Cardiac muscle cell (in vitro differentiated cells and primary cell): ENCODE data around the gene ARHGAP8. TPM values are rescaled to one million over a fixed set of nuclear protein-coding genes. Genes with fewer than 3 reads are reported as not detected.

Experiments
- DNase-seq, 2 donors: peaks; one replicate each; pipeline versions ENCODE4 v3.0.0 to v3.0.0-alpha.2; 2010 to 2017; ENCODE audit warnings: low read depth in 1 of 2, low spot score in 1 of 2
- H3K27ac ChIP-seq: fragments of 200-600 bp; sonication (generic); 2 replicates; pipeline ENCODE4 v1.5.1; 2016
- H3K27me3 ChIP-seq: fragments of 200-600 bp; sonication (generic); 2 replicates; pipeline ENCODE4 v1.6.0; 2016; ENCODE audit warnings: control low read depth
- H3K36me3 ChIP-seq: fragments of 200-600 bp; sonication (generic); 2 replicates; pipeline ENCODE4 v1.5.1; 2016; ENCODE audit warnings: control low read depth
- H3K4me1 ChIP-seq: fragments of 200-600 bp; sonication (generic); 2 replicates; pipeline ENCODE4 v1.8.1; 2017; ENCODE audit warnings: low read depth, mild to moderate bottlenecking, mixed run types
- H3K4me3 ChIP-seq: fragments of 200-600 bp; sonication (generic); 2 replicates; pipeline ENCODE4 v1.5.1; 2016; ENCODE audit warnings: mild to moderate bottlenecking
- H3K9me3 ChIP-seq: fragments of 200-600 bp; sonication (generic); 2 replicates; pipeline ENCODE4 v1.5.1; 2017; ENCODE audit warnings: low read depth, mild to moderate bottlenecking, control low read depth
- CTCF ChIP-seq: IDR thresholded peaks from 2 replicates; pipeline ENCODE4 v1.5.1; 2012; ENCODE audit warnings: low read depth, mild to moderate bottlenecking, low read length
- polyA plus RNA-seq: library from polyadenylated mRNA; unstranded; fragments of >200 nt; fragmentation: Nextera tagmentation; extraction: Ambion mirVana; gene quantifications from 2 replicates; pipeline ENCODE4 v1.2.1, GENCODE V29; 2016
- total RNA-seq: library from RNA; depleted of rRNA; stranded (reverse); fragments of >200 nt; gene quantifications from 2 replicates; pipeline ENCODE4 v1.2.3, GENCODE V29; 2016

The ARHGAP8 gene
- total and polyA plus RNA-seq, 2 experiments from 2014 or later: 1.2 to 2.4 TPM

GRCh38 chr22:44730490-44731356 is 21.7 kb upstream of the ARHGAP8 start:
- Histone ChIP-seq H3K4me1 (no peaks in the 10 kb centered on the region), H3K9me3 (no peaks in the 10 kb centered on the region)
- TF ChIP-seq CTCF: no peak

GRCh38 chr22:44731357-44731970 is 20.9 kb upstream of the ARHGAP8 start:
- no peaks in the 10 kb centered on the region for H3K27me3 ChIP-seq
- DNase-seq: no peak
- no peak overlapping the region for H3K27ac ChIP-seq
- H3K4me1 ChIP-seq: no peaks in the 10 kb centered on the region
- TF ChIP-seq CTCF: no peak
- H3K36me3 ChIP-seq: no peaks in the 10 kb centered on the region
- H3K9me3 ChIP-seq: no peaks in the 10 kb centered on the region
- no peak overlapping the region for H3K4me3 ChIP-seq

More at GRCh38 chr22:44730490-44731356, 21.7 kb upstream of the ARHGAP8 start:
- no peak overlapping the region for H3K4me3 ChIP-seq
- DNase-seq: no peak
- no peak overlapping the region for H3K27ac ChIP-seq
- H3K36me3 ChIP-seq: no peaks in the 10 kb centered on the region
- no peaks in the 10 kb centered on the region for H3K27me3 ChIP-seq

- H3K4me3 ChIP-seq: no peak overlapping the region
- no peaks in the 10 kb centered on the region for H3K4me1 ChIP-seq
- no peak for DNase-seq
- TF ChIP-seq CTCF: no peak
- no peaks in the 10 kb centered on the region for H3K36me3 ChIP-seq
- H3K9me3 ChIP-seq: no peaks in the 10 kb centered on the region
- no peak overlapping the region for H3K27ac ChIP-seq
- no peaks in the 10 kb centered on the region for H3K27me3 ChIP-seq
Measured at GRCh38 chr22:44732017-44732561, 20.3 kb upstream of the ARHGAP8 start.

- Histone ChIP-seq H3K4me1 (no peaks in the 10 kb centered on the region), H3K4me3 (no peak overlapping the region), H3K9me3 (no peaks in the 10 kb centered on the region), H3K27ac (no peak overlapping the region), H3K27me3 (no peaks in the 10 kb centered on the region), H3K36me3 (no peaks in the 10 kb centered on the region)
- TF ChIP-seq CTCF: no peak
- DNase-seq: no peak
Measured at GRCh38 chr22:44732661-44733060, 19.7 kb upstream of the ARHGAP8 start.

- H3K27ac ChIP-seq: no peak overlapping the region
- H3K4me1 ChIP-seq: no peaks in the 10 kb centered on the region
- TF ChIP-seq CTCF: no peak
- no peak for DNase-seq
- H3K4me3 ChIP-seq: no peak overlapping the region
- H3K36me3 ChIP-seq: no peaks in the 10 kb centered on the region
- no peaks in the 10 kb centered on the region for H3K9me3 ChIP-seq
- no peaks in the 10 kb centered on the region for H3K27me3 ChIP-seq
Measured at GRCh38 chr22:44733426-44734106, 18.8 kb upstream of the ARHGAP8 start.
